ENCODE measurements around the gene KPNB1.

The KPNB1 gene

GRCh38 chr17:47650525-47651522, 1.1 kb downstream of the KPNB1 start:
- TF ChIP-seq, protein P1, sequence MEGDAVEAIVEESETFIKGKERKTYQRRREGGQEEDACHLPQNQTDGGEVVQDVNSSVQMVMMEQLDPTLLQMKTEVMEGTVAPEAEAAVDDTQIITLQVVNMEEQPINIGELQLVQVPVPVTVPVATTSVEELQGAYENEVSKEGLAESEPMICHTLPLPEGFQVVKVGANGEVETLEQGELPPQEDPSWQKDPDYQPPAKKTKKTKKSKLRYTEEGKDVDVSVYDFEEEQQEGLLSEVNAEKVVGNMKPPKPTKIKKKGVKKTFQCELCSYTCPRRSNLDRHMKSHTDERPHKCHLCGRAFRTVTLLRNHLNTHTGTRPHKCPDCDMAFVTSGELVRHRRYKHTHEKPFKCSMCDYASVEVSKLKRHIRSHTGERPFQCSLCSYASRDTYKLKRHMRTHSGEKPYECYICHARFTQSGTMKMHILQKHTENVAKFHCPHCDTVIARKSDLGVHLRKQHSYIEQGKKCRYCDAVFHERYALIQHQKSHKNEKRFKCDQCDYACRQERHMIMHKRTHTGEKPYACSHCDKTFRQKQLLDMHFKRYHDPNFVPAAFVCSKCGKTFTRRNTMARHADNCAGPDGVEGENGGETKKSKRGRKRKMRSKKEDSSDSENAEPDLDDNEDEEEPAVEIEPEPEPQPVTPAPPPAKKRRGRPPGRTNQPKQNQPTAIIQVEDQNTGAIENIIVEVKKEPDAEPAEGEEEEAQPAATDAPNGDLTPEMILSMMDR (IDR thresholded peaks at IDR 0.05; ENCODE audit: extremely low read depth, missing control alignments): no peak

GRCh38 chr17:47651704-47652103, 2.0 kb downstream of the KPNB1 start:
- no peak for DNase-seq (ENCODE audit: low spot score)
- TF ChIP-seq, protein P1 (IDR thresholded peaks at IDR 0.05; ENCODE audit: extremely low read depth, missing control alignments): no peak

More at GRCh38 chr17:47650525-47651522, 1.1 kb downstream of the KPNB1 start:
- DNase-seq (ENCODE audit: low spot score): peak; percentile 93

DNA sequence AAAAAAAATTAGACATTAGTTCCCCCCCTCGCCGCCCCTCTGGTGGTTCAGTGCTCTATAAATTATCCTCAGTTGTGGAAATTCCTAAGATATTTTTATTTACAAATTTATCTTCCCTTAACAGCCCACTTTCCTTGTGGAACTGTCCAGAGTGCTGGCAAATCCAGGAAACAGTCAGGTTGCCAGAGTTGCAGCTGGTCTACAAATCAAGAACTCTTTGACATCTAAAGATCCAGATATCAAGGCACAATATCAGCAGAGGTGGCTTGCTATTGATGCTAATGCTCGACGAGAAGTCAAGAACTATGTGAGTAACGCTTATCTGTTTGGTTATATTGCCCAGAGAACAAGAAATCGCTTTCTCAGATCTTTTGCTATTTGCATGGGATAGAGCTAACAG, 2.9 kb downstream of the KPNB1 start:
- TF ChIP-seq, protein P1 (IDR thresholded peaks at IDR 0.05; ENCODE audit: extremely low read depth, missing control alignments): no peak
- DNase-seq (ENCODE audit: low spot score): no peak

- DNase-seq (ENCODE audit: low spot score): no peak
- TF ChIP-seq, protein P1 (IDR thresholded peaks at IDR 0.05; ENCODE audit: extremely low read depth, missing control alignments): no peak
These were observed 3.7 kb downstream of the KPNB1 start for GRCh38 chr17:47653442-47653841.

GRCh38 chr17:47654991-47655390, 5.3 kb downstream of the KPNB1 start:
- TF ChIP-seq, protein P1 (IDR thresholded peaks at IDR 0.05; ENCODE audit: extremely low read depth, missing control alignments): no peak
- DNase-seq (ENCODE audit: low spot score): no peak

GRCh38 chr17:47660064-47660492, 10.4 kb downstream of the KPNB1 start:
- peak; percentile 35 for DNase-seq (ENCODE audit: low spot score)
- TF ChIP-seq, protein P1 (IDR thresholded peaks at IDR 0.05; ENCODE audit: extremely low read depth, missing control alignments): no peak

- peak; percentile 53 for DNase-seq (ENCODE audit: low spot score)
- TF ChIP-seq, protein P1 (IDR thresholded peaks at IDR 0.05; ENCODE audit: extremely low read depth, missing control alignments): peak; percentile 66
These were observed 14.3 kb downstream of the KPNB1 start for GRCh38 chr17:47663912-47664623.
